Left lung (tissue), 10 donors: ENCODE data around the gene SEC22C. TPM values are rescaled to one million over a fixed set of nuclear protein-coding genes. Genes with fewer than 3 reads are reported as not detected.

Source experiments
- ATAC-seq: fragments of 200-7000 bp; cut with Tn5 transposase; one replicate; pipeline ENCODE4 v1.9.1; 2020; ENCODE audit warnings: moderate library complexity
- DNase-seq, 4 donors: peaks; one replicate each; pipeline ENCODE4 v3.0.0-alpha.2; 2013 to 2020
- H3K27ac ChIP-seq, 2 donors: fragments of 200-600 bp; sonication (generic) in 1 of 2; one replicate each; pipeline versions ENCODE4 v1.5.0 to v1.8.0; 2020 to 2021
- H3K27me3 ChIP-seq, 2 donors: fragments of 200-600 bp; sonication (generic) in 1 of 2; one replicate each; pipeline versions ENCODE4 v1.5.0 to v1.8.0; 2020 to 2021
- H3K36me3 ChIP-seq, 2 donors: fragments of 200-600 bp; sonication (generic) in 1 of 2; one replicate each; pipeline versions ENCODE4 v1.5.0 to v1.8.0; 2020 to 2021
- H3K4me1 ChIP-seq, 2 donors: fragments of 200-600 bp; one replicate each; pipeline ENCODE4 v1.8.0; 2021
- H3K4me3 ChIP-seq, 2 donors: fragments of 200-600 bp; sonication (generic) in 1 of 2; one replicate each; pipeline versions ENCODE4 v1.5.0 to v1.8.0; 2020 to 2021; ENCODE audit warnings: mild to moderate bottlenecking in 1 of 2
- H3K9me3 ChIP-seq, 2 donors: fragments of 200-600 bp; sonication (generic) in 1 of 2; one replicate each; pipeline versions ENCODE4 v1.5.0 to v1.8.0; 2020 to 2021
- CTCF ChIP-seq, 2 donors: fragments of 200-600 bp; sonication (generic) in 1 of 2; IDR thresholded peaks; one replicate each; pipeline versions ENCODE4 v1.5.0 to v1.8.0; 2021; ENCODE audit warnings: antibody characterized with exemption in 2 of 2
- intact Hi-C, 2 donors: fragments of 100-400 bp; cut with DNase I; formaldehyde crosslinking; loops; one replicate each; pipeline versions ENCODE4 v1.11.2 to v1.14.2; 2022
- polyA plus RNA-seq, 6 donors: library from polyadenylated mRNA; unstranded; fragments of 120-200 nt; gene quantifications; one replicate each; pipeline ENCODE4 v1.2.1, GENCODE V29; 2013; ENCODE audit not compliant: insufficient read length in 6 of 6
- total RNA-seq, 2 donors: library from RNA; stranded (reverse); fragmentation: NEBNext Ultra II Directional; extraction: Animal tissue kit (Norgen Biotek cat#: 25700); gene quantifications; one replicate each; pipeline ENCODE4 v1.2.1, GENCODE V29; 2021
- donor health status: DM: no; HTN: yes; CAD: no.
- donor health status: DM: no; HTN: no; CAD: no.

SEC22C gene
- total and polyA plus RNA-seq, 8 donors = 40.9 to 55.2 (median 46.1) TPM

GRCh38 chr3:42514876-42515275 is 66.9 kb downstream of the SEC22C start:
- TF ChIP-seq CTCF (IDR thresholded peaks at IDR 0.05) = no peak
- no peak for ATAC-seq
- intact Hi-C loops = no loop called here
- Histone ChIP-seq H3K4me3 (no peak overlapping the region), H3K36me3 (peaks cover 0 to 20% of the 10 kb centered on the region in 2 donors), H3K27ac (peak overlapping the region; percentile 33 to 35), H3K9me3 (no peaks in the 10 kb centered on the region), H3K4me1 (peaks cover 0 to 48% of the 10 kb centered on the region in 2 donors), H3K27me3 (no peaks in the 10 kb centered on the region)
- DNase-seq = no peak

GRCh38 chr3:42513521-42513920 is 68.2 kb downstream of the SEC22C start:
- peak overlapping the region in 1 of 2 donors; percentile 7 for H3K27ac ChIP-seq
- TF ChIP-seq CTCF (IDR thresholded peaks at IDR 0.05) = no peak
- no peaks in the 10 kb centered on the region for H3K9me3 ChIP-seq
- peaks cover 0 to 20% of the 10 kb centered on the region in 2 donors for H3K36me3 ChIP-seq
- no peak for ATAC-seq
- H3K4me1 ChIP-seq = peaks cover 0 to 43% of the 10 kb centered on the region in 2 donors
- intact Hi-C loops = no loop called here
- no peak overlapping the region for H3K4me3 ChIP-seq
- DNase-seq = no peak
- H3K27me3 ChIP-seq = no peaks in the 10 kb centered on the region

- Histone ChIP-seq H3K4me1 (peaks cover 0 to 43% of the 10 kb centered on the region in 2 donors), H3K27ac (no peak overlapping the region), H3K36me3 (peaks cover 0 to 20% of the 10 kb centered on the region in 2 donors), H3K4me3 (no peak overlapping the region), H3K27me3 (no peaks in the 10 kb centered on the region), H3K9me3 (no peaks in the 10 kb centered on the region)
- DNase-seq = no peak
- no peak for ATAC-seq
- TF ChIP-seq CTCF (IDR thresholded peaks at IDR 0.05) = no peak
- intact Hi-C loops = no loop called here
These were observed 68.6 kb downstream of the SEC22C start for GRCh38 chr3:42513121-42513520.

GRCh38 chr3:42511736-42512135 is 70.0 kb downstream of the SEC22C start:
- intact Hi-C loops = no loop called here
- Histone ChIP-seq H3K4me1 (peaks cover 7 to 56% of the 10 kb centered on the region in 2 donors), H3K27me3 (no peaks in the 10 kb centered on the region), H3K4me3 (no peak overlapping the region), H3K36me3 (peaks cover 0 to 20% of the 10 kb centered on the region in 2 donors), H3K9me3 (no peaks in the 10 kb centered on the region), H3K27ac (peak overlapping the region in 1 of 2 donors; percentile 39)
- TF ChIP-seq CTCF (IDR thresholded peaks at IDR 0.05) = no peak
- ATAC-seq (no peak), DNase-seq (no peak)

GRCh38 chr3:42511201-42511600 is 70.6 kb downstream of the SEC22C start:
- peak overlapping the region; percentile 19 to 39 for H3K27ac ChIP-seq
- ATAC-seq (no peak), DNase-seq (no peak)
- no peaks in the 10 kb centered on the region for H3K27me3 ChIP-seq
- peaks cover 0 to 20% of the 10 kb centered on the region in 2 donors for H3K36me3 ChIP-seq
- intact Hi-C loops = no loop called here
- H3K4me1 ChIP-seq = peaks cover 7 to 54% of the 10 kb centered on the region in 2 donors
- H3K9me3 ChIP-seq = no peaks in the 10 kb centered on the region
- no peak overlapping the region for H3K4me3 ChIP-seq
- TF ChIP-seq CTCF (IDR thresholded peaks at IDR 0.05) = no peak
